NAMALWA (cell line): Measurements from ENCODE around the gene ZNF586.
"Not testable (repeated sequence)": the region's sequence is repeated elsewhere in the genome, so short reads cannot be mapped to it uniquely, and the experiment has no call there.

Experiments
- DNase-seq: peaks from one replicate; pipeline ENCODE4 v3.0.0-alpha.2; 2015; ENCODE audit warnings: low spot score

ZNF586 gene

DNA sequence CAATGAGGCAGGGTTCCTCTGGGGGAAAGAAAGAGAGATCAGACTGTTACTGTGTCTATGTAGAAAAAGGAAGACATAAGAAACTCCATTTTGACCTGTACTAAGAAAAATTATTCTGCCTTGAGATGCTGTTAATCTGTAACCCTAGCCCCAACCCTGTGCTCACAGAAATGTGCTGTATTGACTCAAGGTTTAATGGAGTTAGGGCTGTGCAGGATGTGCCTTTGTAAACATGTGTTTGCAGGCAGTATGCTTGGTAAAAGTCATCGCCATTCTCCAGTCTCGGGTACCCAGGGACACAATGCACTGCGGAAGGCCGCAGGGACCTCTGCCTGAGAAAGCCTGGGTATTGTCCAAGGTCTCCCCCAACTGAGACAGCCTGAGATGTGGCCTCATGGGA is 54.1 kb downstream of the ZNF586 start:
- DNase-seq = not testable (repeated sequence)

DNA sequence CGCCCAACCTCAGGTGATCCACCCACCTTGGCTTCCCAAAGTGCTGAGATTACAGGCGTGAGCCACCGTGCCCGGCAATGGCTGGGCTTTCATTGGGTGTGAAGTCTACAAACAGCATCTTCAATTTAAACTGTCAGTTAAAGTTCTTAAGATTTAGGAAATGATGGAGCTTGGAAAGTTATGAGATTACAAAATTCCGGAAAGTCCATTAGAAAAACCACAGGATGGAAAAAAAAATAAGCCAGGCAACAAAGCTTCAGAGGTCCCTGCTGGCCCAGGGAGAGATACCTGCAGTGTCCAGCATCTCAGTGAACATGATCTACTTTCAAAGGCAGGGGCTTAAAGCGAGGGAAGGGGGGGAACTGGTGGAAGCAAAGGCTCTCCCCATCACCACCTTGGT is 56.0 kb downstream of the ZNF586 start:
- DNase-seq = no peak

DNA sequence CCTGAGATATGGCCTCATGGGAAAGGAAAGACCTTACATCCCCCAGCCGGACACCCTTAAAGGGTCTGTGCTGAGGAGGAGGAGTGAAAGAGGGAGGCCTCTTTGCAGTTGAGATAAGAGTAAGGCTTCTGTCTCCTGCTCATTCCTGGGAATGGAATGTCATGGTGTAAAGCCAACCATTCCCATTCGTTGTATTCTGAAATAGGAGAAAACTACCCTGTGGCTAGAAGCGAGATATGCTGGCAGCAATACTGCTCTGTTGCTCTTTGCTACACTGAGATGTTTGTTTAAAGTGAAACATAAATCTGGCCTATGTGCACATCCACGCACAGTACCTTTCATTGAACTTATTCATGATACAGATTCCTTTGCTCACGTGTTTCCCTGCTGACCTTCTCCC is 59.8 kb downstream of the ZNF586 start:
- no peak for DNase-seq

DNA sequence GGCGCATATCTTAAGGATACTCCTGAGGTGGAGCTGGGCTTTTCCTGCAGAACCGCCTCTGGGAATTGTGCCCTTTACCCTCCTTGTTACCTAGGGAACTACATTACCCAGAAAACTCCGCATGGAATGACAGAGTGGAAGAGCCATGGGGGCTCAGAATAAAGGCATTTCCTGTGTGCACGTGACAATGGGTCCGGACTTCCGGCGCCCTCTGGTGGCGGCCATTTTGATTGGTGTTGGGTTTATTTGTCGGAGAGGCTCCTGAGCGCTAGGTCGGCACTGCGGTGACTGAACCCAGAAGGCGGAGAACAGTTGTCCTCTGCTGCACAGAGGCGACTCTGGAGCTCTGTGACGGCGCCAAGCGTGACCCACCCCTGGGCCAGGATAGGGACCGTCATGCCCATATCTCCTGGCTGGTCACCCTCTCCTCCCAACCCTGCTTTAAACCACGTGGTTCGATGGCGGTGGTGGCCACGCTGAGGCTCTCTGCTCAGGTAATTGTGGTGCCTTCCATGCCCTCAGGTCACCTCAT is 60.7 kb downstream of the ZNF586 start, which contains the start of gene ZNF587B:
Gene ZNF587B, plus strand, starts transcription at position 229 of the 532 bp plus-strand sequence. Its CDS starts 230 bp downstream, at position 459.
- DNase-seq = peak; percentile 49
